Epithelial cell of esophagus (primary cell): Measurements from ENCODE around the gene PSMG1.

Source experiments
- DNase-seq: peaks from one replicate; pipeline ENCODE4 v3.0.0; 2010; ENCODE audit warnings: low read depth
- H3K4me3 ChIP-seq: 2 replicates; pipeline ENCODE4 v1.5.1; 2011; ENCODE audit warnings: mild to moderate bottlenecking, low read length, control low read depth
- TF ChIP-seq, protein P1 (sequence below): IDR thresholded peaks from 2 replicates; pipeline ENCODE4 v1.5.1; 2011; ENCODE audit warnings: low read depth, mild to moderate bottlenecking, low read length, control low read depth, inconsistent platforms; ENCODE audit not compliant: insufficient read depth; ENCODE audit errors: missing control alignments

Gene PSMG1

DNA sequence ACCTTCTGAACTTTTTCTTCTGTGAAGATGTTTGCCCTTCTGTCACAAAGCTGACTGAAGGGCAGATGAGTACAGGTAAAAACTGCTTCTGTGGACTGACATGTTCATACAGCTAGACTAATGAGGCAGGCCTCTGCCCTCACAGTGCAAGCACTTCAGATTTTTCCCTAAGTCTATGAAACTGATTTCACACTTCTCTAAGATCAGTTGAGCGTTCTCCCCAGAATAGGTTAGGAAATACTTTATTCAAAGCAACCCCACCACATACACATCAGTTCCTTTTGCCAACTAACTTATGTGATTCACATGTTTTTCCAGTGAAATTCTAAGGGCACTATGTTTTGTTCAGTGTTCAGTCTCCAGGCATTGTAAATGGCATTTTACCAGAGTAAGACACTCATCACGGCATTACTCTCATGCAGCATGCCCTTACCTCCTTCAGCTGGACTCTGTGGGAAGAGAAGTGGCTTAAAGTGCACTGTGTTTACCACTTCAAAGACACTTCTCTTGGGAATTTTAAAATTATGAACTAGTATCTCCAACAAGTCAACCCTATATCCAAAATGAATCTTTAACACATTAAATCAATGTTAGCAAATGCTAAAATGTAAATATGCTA lies 5.4 kb upstream of the PSMG1 start:
- TF ChIP-seq, protein P1, sequence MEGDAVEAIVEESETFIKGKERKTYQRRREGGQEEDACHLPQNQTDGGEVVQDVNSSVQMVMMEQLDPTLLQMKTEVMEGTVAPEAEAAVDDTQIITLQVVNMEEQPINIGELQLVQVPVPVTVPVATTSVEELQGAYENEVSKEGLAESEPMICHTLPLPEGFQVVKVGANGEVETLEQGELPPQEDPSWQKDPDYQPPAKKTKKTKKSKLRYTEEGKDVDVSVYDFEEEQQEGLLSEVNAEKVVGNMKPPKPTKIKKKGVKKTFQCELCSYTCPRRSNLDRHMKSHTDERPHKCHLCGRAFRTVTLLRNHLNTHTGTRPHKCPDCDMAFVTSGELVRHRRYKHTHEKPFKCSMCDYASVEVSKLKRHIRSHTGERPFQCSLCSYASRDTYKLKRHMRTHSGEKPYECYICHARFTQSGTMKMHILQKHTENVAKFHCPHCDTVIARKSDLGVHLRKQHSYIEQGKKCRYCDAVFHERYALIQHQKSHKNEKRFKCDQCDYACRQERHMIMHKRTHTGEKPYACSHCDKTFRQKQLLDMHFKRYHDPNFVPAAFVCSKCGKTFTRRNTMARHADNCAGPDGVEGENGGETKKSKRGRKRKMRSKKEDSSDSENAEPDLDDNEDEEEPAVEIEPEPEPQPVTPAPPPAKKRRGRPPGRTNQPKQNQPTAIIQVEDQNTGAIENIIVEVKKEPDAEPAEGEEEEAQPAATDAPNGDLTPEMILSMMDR, result no peak
- DNase-seq, result no peak

DNA sequence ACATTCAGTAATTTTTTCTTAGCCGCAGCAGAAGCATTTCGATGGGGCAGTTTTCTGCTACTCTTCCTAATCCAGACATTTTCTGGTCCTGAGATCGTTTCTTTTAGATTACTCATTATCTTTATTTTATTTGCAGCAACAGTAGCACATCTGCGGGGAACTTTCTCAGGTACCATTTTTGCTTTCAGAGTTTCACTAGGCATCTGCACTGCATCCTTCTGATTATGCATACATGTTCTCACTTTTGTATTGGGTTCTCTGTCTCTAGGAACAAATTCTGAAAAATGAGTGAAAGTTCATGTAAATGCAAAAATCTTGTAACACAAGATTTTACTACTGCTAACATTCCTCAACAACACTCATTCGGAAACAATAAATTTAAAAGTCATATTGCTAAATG lies 3.9 kb upstream of the PSMG1 start:
- no peak overlapping the region for H3K4me3 ChIP-seq
- TF ChIP-seq, protein P1, result no peak
- DNase-seq, result no peak

More for the DNA sequence above, 5.4 kb upstream of the PSMG1 start:
- H3K4me3 ChIP-seq, result no peak overlapping the region

DNA sequence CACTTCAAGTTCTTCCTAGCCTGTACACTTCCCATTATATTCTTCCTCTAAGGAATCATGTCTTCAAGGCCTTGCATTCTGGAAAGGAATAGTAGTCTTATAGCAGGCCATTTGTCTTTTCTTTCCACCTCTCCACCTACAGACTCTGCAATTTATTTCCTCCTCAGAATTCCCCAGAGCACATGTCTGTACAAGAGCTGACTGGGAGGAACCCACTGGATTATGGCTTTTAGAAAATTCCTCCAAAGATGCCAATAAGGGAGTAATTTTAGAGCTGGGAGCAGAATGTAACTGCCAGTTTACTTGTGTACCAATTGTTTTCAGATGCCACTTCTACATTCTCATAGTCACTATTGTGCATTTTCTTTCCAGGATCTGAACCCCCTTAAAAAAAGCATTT lies 3.4 kb upstream of the PSMG1 start:
- H3K4me3 ChIP-seq, result no peak overlapping the region
- TF ChIP-seq, protein P1, result no peak
- DNase-seq, result peak; percentile 56

DNA sequence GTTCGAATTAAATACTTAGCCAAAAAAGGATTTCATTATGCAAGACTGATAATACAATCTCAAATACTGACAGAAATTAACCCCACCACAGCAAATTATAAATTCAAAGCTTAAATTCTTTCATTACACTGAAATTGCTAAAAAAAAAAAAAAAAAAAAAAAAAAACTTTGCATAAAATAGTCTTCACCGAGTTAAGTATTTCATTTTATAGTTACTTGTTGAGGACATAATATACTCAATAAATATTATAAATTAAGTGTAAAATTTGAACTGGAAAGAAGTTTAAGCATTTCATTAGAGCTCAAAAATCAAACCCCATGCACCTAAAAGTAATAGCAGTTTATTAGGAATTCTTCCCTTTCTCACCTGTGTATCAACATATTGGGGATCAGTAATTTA lies 1.9 kb upstream of the PSMG1 start:
- TF ChIP-seq, protein P1, result no peak
- H3K4me3 ChIP-seq, result no peak overlapping the region
- DNase-seq, result no peak

DNA sequence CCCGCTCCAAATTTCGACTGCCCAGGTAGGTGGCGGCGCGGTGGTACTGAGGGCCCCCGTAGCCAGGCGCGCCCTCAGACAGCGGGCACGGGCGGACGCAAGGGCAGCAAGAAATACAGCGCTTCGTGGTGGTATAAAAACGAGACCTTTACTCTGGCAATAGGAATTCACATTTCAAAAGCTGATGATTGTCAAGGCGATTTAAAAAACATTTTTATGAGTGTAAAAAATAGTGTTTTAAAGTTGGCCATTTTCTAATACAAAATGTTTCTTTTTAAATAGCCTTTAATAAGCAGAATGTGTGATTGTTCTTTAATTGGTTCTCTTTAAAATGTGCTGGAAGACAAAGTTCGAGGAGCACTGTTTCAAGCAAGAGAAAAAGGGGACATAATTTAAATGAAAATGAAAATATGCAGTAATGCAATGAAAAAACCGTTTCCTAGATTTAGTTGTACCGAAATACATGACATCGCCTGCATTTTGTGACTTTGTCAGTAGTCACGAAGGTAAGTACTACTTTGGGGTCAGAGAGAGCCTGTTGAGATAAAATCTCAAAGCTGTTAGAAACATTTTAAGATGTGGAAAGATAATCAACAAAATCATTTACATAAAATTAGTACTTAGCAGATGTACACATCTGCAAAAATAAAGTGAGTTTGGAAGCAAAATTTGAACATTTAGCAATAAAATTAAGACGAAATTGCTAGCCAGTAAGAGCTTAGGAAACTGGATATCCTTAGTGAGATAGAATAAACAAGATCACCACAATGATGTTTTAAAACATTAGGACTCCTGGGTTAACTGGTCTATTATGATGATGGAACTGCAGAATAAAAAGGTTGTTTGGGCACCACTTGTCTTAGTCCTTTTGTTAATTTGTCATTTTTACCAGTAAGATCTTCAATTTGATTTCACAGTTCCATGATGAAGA lies 1.1 kb upstream of the PSMG1 start:
- TF ChIP-seq, protein P1, result no peak
- DNase-seq, result no peak
- peak overlapping the region; percentile 81 for H3K4me3 ChIP-seq

DNA sequence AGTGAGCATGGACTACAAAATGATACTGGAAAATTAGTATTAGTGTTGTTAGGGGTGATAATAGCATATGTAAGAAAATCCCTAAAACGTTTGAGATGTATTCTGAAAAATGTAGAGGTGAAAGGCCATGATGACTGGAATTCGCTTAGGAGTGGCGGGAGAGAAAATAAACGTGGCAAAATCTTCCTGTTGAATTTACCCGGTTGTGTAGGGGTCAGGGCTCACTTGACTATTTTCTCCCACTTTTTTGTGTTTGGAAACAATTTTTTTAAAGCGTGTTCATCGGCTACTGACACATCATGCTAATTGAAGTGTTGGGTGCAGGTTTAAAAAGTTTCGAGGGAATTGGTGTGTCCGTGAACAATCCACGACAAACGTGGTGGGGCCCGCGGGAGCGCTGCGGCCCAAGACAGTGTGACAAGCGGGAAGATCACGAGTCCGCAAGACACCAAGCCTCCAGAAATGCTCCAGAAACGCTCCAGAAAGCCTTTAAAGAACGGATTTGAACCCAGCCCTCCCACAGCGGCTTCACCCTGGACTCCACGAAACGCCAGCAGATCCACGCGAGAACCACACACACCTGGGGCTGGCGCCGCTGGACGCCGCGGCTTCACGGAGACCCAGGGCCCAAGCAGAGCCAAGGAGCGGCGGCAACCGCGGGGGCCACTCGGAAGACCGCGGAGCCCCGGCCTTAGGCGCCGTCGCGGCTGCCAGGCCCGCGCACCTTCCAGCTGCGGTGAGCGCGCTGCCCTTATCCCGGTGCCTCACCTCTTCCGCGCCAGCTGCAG lies 573 bp downstream of the PSMG1 start:
- peak; percentile 18 for DNase-seq
- H3K4me3 ChIP-seq, result peak overlapping the region; percentile 81
- TF ChIP-seq, protein P1, result no peak
